HEK293T (cell line): ENCODE data around the gene HIVEP3.

Experiments used
- CTCF ChIA-PET: fragments of 350-600 bp; formaldehyde crosslinking; extraction: SDS; loops from one replicate; lab custom pipeline; 2021; ENCODE audit warnings: antibody characterized with exemption, inconsistent platforms; lab: Yijun Ruan, JAX
- POLR2A ChIA-PET: fragments of 350-600 bp; formaldehyde crosslinking; extraction: SDS; loops from one replicate; lab custom pipeline; 2020; ENCODE audit warnings: antibody characterized with exemption, inconsistent platforms; lab: Yijun Ruan, JAX
- DNase-seq: peaks from one replicate; pipeline ENCODE4 v3.0.0; 2012; ENCODE audit warnings: mixed read lengths; ENCODE audit errors: extremely low spot score
- ARNT ChIP-seq: fragments of 450-650 bp; IDR thresholded peaks from 2 replicates; pipeline ENCODE4 v1.6.1; 2017; ENCODE audit warnings: mild to moderate bottlenecking
- BHLHE40 ChIP-seq: fragments of 450-650 bp; IDR thresholded peaks from 2 replicates; pipeline ENCODE4 v1.6.1; 2016; ENCODE audit warnings: mild to moderate bottlenecking, moderate library complexity, borderline replicate concordance
- CTBP1 ChIP-seq: fragments of 450-650 bp; IDR thresholded peaks from 2 replicates; pipeline ENCODE4 v1.6.1; 2016; ENCODE audit warnings: borderline replicate concordance
- ELF4 ChIP-seq: fragments of 450-650 bp; IDR thresholded peaks from 2 replicates; pipeline ENCODE4 v1.6.1; 2017; ENCODE audit warnings: antibody characterized with exemption
- FOXA1 ChIP-seq: fragments of 450-650 bp; IDR thresholded peaks from 2 replicates; pipeline ENCODE4 v1.6.1; 2016; ENCODE audit warnings: mild to moderate bottlenecking
- FOXK2 ChIP-seq: fragments of 450-650 bp; IDR thresholded peaks from 2 replicates; pipeline ENCODE4 v1.6.1; 2016; ENCODE audit warnings: mild to moderate bottlenecking
- FOXM1 ChIP-seq: fragments of 450-650 bp; IDR thresholded peaks from 2 replicates; pipeline ENCODE4 v1.6.1; 2017; ENCODE audit warnings: mild to moderate bottlenecking, borderline replicate concordance
- HDGF ChIP-seq: fragments of 450-650 bp; IDR thresholded peaks from 2 replicates; pipeline ENCODE4 v1.6.1; 2017; ENCODE audit warnings: antibody characterized with exemption, borderline replicate concordance
- L3MBTL2 ChIP-seq: fragments of 450-650 bp; conservative IDR thresholded peaks from 2 replicates; pipeline ENCODE4 v1.6.1; 2016; ENCODE audit warnings: mild to moderate bottlenecking
- LEF1 ChIP-seq: fragments of 450-650 bp; IDR thresholded peaks from 2 replicates; pipeline ENCODE4 v1.6.1; 2017; ENCODE audit warnings: mild to moderate bottlenecking, borderline replicate concordance
- NFRKB ChIP-seq: fragments of 450-650 bp; IDR thresholded peaks from 2 replicates; pipeline ENCODE4 v1.6.1; 2016; ENCODE audit warnings: mild to moderate bottlenecking, moderate library complexity
- SP1 ChIP-seq: fragments of 450-650 bp; IDR thresholded peaks from 2 replicates; pipeline ENCODE4 v1.6.1; 2017
- SUZ12 ChIP-seq: fragments of 450-650 bp; IDR thresholded peaks from 2 replicates; pipeline ENCODE4 v1.6.1; 2016; ENCODE audit warnings: mild to moderate bottlenecking
- TARDBP ChIP-seq: fragments of 450-650 bp; IDR thresholded peaks from 2 replicates; pipeline ENCODE4 v1.6.1; 2016
- ZNF384 ChIP-seq: fragments of 450-650 bp; IDR thresholded peaks from 2 replicates; pipeline ENCODE4 v1.6.1; 2016
- TF ChIP-seq, protein P1 (sequence below): fragments of 450-650 bp; IDR thresholded peaks from 2 replicates; pipeline ENCODE4 v1.6.1; 2016

Gene HIVEP3

DNA sequence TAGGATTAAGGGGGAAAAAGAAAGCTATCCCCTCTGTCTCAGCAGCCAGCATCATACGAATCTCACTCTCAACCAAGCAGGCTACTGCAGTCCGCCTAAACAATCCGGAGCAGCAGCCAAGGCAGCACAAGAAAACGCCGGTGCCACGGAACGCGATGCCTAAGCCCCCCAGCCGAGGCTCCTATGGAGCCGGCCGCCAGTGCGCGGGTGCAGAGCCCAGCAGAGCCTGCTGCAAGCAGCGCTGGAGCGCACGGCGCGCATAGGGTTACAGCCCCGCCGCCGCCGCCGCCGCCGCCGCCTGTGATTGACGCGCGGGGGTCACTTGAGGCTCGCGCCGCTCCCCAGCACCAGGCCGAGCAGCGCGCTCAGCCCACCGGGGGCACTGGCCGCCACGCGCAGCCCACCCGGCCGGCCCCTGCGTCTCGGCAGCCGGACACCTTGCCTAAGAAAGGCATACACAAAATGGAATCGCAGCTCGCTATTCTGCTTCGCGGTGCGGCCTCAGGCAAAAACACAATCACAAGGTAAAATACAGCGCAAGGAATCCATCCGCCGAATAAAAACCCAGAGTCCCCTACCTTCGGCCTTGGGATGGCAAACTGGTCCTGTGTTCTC, 780 bp downstream of the HIVEP3 start:
- POLR2A ChIA-PET: no interaction called here
- TF ChIP-seq, protein P1, sequence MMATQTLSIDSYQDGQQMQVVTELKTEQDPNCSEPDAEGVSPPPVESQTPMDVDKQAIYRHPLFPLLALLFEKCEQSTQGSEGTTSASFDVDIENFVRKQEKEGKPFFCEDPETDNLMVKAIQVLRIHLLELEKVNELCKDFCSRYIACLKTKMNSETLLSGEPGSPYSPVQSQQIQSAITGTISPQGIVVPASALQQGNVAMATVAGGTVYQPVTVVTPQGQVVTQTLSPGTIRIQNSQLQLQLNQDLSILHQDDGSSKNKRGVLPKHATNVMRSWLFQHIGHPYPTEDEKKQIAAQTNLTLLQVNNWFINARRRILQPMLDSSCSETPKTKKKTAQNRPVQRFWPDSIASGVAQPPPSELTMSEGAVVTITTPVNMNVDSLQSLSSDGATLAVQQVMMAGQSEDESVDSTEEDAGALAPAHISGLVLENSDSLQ: peak; percentile 80
- no peak for TF ChIP-seq L3MBTL2
- peak; percentile 52 for DNase-seq
- CTCF ChIA-PET: interaction anchor here (0.6 to 1.1 kb wide), 2 partner anchors 53 to 128 kb away, joined by 3 read pairs; no protein-coding TSS in a partner anchor

DNA sequence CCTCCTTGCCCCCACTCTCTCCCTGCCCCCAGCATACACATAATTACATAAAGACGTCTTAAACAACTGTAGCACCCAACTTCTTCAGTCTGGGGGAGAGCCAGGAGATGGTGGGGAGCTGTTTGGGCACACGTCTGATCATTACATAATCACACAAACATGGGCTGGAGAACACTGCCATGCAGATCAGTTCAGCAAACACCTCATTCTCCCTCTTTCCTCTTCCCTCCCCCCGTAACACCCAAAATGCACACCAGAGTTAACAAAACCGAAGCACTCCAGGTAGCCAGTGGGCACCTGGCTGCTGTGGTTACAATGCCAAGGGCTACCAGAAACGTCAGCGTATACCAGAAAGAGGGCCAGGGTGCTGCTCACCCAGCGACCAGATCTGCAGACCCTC, 1.6 kb downstream of the HIVEP3 start:
- TF ChIP-seq FOXK2 (no peak), SP1 (no peak), FOXA1 (no peak), L3MBTL2 (no peak), ZNF384 (no peak), CTBP1 (no peak), HDGF (no peak), ARNT (no peak), ELF4 (no peak), NFRKB (no peak), FOXM1 (no peak), TARDBP (no peak), LEF1 (no peak)
- TF ChIP-seq, protein P1: no peak
- CTCF ChIA-PET: interaction anchor here (1.0 kb wide), 1 partner anchor 257 kb away, joined by 4 read pairs; no protein-coding TSS in a partner anchor
- no peak for DNase-seq
- POLR2A ChIA-PET: interaction anchor here (1.1 kb wide), 1 partner anchor 25 kb away, joined by 3 read pairs; no protein-coding TSS in a partner anchor

DNA sequence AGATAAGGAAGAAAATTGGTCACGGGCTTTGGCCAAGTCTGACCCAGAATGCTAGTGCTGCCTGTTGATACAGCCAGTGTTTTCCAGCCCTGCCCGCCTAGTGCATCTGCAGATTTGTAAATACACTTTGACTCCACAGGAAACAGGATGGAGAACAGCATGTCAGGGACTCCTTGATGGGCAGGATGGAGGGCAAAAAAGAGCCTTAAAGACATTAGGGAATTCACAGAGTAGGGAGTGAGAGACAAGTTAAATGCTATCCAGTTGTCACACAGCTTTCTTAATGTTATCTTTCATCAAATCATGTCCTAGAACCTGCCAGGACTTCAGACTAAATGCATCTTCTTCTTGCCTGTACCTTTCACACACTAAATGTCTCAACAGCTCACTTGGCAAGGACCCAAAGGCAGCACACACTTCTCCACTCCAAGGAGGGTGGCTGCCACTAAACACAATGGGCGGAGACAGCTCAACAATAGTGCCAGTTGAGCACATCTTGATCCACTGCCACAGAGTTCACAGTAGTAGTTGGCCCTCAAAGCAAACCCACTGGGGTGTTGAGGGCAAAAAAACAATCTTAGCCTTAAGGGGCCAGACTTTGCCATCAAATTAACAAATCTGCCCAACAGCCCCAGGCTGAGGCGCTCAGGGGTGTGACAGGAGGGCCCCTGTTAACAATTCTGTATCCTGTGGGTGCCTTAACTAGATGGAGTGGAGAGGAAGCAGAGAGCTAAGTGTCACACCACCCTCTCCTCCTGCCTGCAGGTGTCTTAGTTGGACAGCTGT, 2.7 kb downstream of the HIVEP3 start:
- CTCF ChIA-PET: interaction anchor here (0.5 kb wide), 1 partner anchor 44 kb away, joined by 3 read pairs; no protein-coding TSS in a partner anchor
- no peak for DNase-seq
- TF ChIP-seq ARNT (no peak), CTBP1 (no peak), NFRKB (no peak), SP1 (no peak), HDGF (no peak), SUZ12 (no peak), FOXM1 (no peak), FOXA1 (no peak), LEF1 (no peak), L3MBTL2 (no peak), BHLHE40 (no peak), ZNF384 (no peak), ELF4 (no peak), TARDBP (no peak), FOXK2 (no peak)
- TF ChIP-seq, protein P1: no peak
- POLR2A ChIA-PET: interaction anchor here (0.7 to 1.1 kb wide), 2 partner anchors 11 to 24 kb away, joined by 3 read pairs; no protein-coding TSS in a partner anchor

DNA sequence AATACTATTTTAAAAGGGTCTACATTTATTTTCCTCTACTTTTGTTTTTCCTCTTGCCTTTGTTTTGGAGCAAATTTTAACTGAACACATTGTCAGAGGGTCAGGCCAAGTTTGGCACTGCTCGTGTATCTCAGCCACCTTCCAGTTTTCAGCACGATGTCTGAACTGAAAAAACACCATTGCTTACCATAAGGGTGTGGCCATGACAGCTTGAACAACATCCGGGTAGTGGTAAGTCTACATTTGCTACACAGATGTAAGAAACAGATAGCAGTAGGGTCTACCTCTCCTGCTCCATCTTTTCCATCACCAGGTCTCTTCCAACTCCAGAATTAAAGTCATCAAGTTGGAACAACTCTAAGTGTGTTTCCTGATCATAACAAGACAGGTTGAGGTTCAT, 4.2 kb downstream of the HIVEP3 start:
- ChIA-PET CTCF (no interaction called here), POLR2A (no interaction called here)

DNA sequence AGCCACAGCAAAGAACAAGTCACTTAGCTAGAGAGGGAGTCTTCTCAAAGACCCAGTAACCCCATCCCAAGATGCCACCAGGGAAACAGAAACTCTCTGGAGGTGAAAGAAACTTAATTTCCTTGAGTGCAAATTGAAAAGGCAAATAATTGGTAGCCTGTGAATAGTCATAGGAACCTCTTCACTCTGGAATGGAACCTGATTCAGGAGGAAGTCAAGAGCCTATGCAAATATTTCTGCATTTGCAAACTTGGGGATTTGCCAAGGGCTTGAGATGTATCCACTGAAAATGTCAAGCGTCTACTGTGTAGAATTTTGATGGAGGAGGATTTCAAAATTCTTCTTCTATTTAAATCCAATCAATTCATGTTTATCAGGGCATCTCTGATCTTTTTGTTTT, 5.7 kb downstream of the HIVEP3 start:
- no peak for TF ChIP-seq ZNF384
- no peak for TF ChIP-seq ELF4
- TF ChIP-seq BHLHE40: no peak
- TF ChIP-seq FOXM1: no peak
- no peak for TF ChIP-seq FOXA1
- no peak for TF ChIP-seq ARNT
- TF ChIP-seq NFRKB: no peak
- TF ChIP-seq SP1: no peak
- no peak for TF ChIP-seq FOXK2
- TF ChIP-seq LEF1: no peak
- TF ChIP-seq, protein P1: no peak
- no peak for TF ChIP-seq L3MBTL2
- TF ChIP-seq TARDBP: no peak
- TF ChIP-seq CTBP1: no peak
- no peak for TF ChIP-seq SUZ12
- no peak for DNase-seq
- POLR2A ChIA-PET: no interaction called here
- CTCF ChIA-PET: no interaction called here

More for the DNA sequence above, 4.2 kb downstream of the HIVEP3 start:
- DNase-seq: no peak
- TF ChIP-seq FOXM1 (no peak), FOXA1 (no peak), LEF1 (no peak), FOXK2 (no peak), SUZ12 (no peak), BHLHE40 (no peak), ZNF384 (no peak), CTBP1 (no peak), ELF4 (no peak)
- TF ChIP-seq, protein P1: no peak
